ENCODE data around the gene TAGLN3. TPM values are rescaled to one million over a fixed set of nuclear protein-coding genes. Genes with fewer than 3 reads are reported as not detected.

TAGLN3 gene
- total RNA-seq, 1 donor from 2014 or later = 0.74 TPM

- Histone ChIP-seq H3K4me3 (no peak overlapping the region), H3K4me1 (peaks cover 16% of the 10 kb centered on the region), H3K36me3 (no peaks in the 10 kb centered on the region), H3K9me3 (replicated peaks) (no peaks in the 10 kb centered on the region), H3K27ac (replicated peaks) (no peak overlapping the region), H3K27me3 (ENCODE audit: low read depth) (peaks cover 19% of the 10 kb centered on the region)
- intact Hi-C loops (cut with micrococcal nuclease) = no loop called here
- DNase-seq = no peak
- no peak for TF ChIP-seq CTCF (IDR thresholded peaks at IDR 0.05; ENCODE audit: borderline replicate concordance)
These were observed 2.2 kb downstream of the TAGLN3 start for GRCh38 chr3:112000966-112001365.

GRCh38 chr3:112001526-112001925 is 2.8 kb downstream of the TAGLN3 start:
- Histone ChIP-seq H3K4me3 (no peak overlapping the region), H3K27me3 (ENCODE audit: low read depth) (peaks cover 19% of the 10 kb centered on the region), H3K36me3 (no peaks in the 10 kb centered on the region), H3K27ac (replicated peaks) (no peak overlapping the region), H3K9me3 (replicated peaks) (no peaks in the 10 kb centered on the region), H3K4me1 (peaks cover 16% of the 10 kb centered on the region)
- TF ChIP-seq CTCF (IDR thresholded peaks at IDR 0.05; ENCODE audit: borderline replicate concordance) = no peak
- no peak for DNase-seq
- intact Hi-C loops (cut with micrococcal nuclease) = no loop called here

GRCh38 chr3:112002096-112002971 is 3.6 kb downstream of the TAGLN3 start:
- no peak overlapping the region for H3K4me3 ChIP-seq
- no peaks in the 10 kb centered on the region for H3K36me3 ChIP-seq
- peaks cover 20% of the 10 kb centered on the region for H3K4me1 ChIP-seq
- H3K9me3 ChIP-seq (replicated peaks) = no peaks in the 10 kb centered on the region
- intact Hi-C loops (cut with micrococcal nuclease) = no loop called here
- peaks cover 19% of the 10 kb centered on the region for H3K27me3 ChIP-seq (ENCODE audit: low read depth)
- H3K27ac ChIP-seq (replicated peaks) = no peak overlapping the region
- no peak for TF ChIP-seq CTCF (IDR thresholded peaks at IDR 0.05; ENCODE audit: borderline replicate concordance)
- no peak for DNase-seq

GRCh38 chr3:112003321-112004080 is 4.8 kb downstream of the TAGLN3 start:
- TF ChIP-seq CTCF (IDR thresholded peaks at IDR 0.05; ENCODE audit: borderline replicate concordance) = no peak
- no peak for DNase-seq
- H3K9me3 ChIP-seq (replicated peaks) = no peaks in the 10 kb centered on the region
- H3K27me3 ChIP-seq (ENCODE audit: low read depth) = peaks cover 19% of the 10 kb centered on the region
- H3K36me3 ChIP-seq = no peaks in the 10 kb centered on the region
- H3K4me3 ChIP-seq = no peak overlapping the region
- intact Hi-C loops (cut with micrococcal nuclease) = no loop called here
- peaks cover 29% of the 10 kb centered on the region for H3K4me1 ChIP-seq
- H3K27ac ChIP-seq (replicated peaks) = no peak overlapping the region

GRCh38 chr3:112004187-112004586 is 5.5 kb downstream of the TAGLN3 start:
- no peak for TF ChIP-seq CTCF (IDR thresholded peaks at IDR 0.05; ENCODE audit: borderline replicate concordance)
- no peaks in the 10 kb centered on the region for H3K36me3 ChIP-seq
- H3K27ac ChIP-seq (replicated peaks) = no peak overlapping the region
- no peaks in the 10 kb centered on the region for H3K9me3 ChIP-seq (replicated peaks)
- no peak for DNase-seq
- H3K27me3 ChIP-seq (ENCODE audit: low read depth) = peaks cover 19% of the 10 kb centered on the region
- peaks cover 23% of the 10 kb centered on the region for H3K4me1 ChIP-seq
- intact Hi-C loops (cut with micrococcal nuclease) = no loop called here
- H3K4me3 ChIP-seq = no peak overlapping the region

Data from left ventricle myocardium inferior (tissue), 1 donor.